Mesodermal cell (in vitro differentiated cells): ENCODE results near the gene ZBTB9. TPM values are rescaled to one million over a fixed set of nuclear protein-coding genes. Genes with fewer than 3 reads are reported as not detected.

Experiments used
- H3K27ac ChIP-seq: 2 replicates; pipeline ENCODE4 v1.7.0; 2013; ENCODE audit warnings: mild to moderate bottlenecking, low read depth, low read length, moderate library complexity; ENCODE audit not compliant: severe bottlenecking
- H3K36me3 ChIP-seq: 2 replicates; pipeline ENCODE4 v1.7.1; 2013; ENCODE audit warnings: mild to moderate bottlenecking, low read length, moderate library complexity; ENCODE audit not compliant: control insufficient read depth, insufficient read depth
- H3K4me1 ChIP-seq: one replicate; pipeline ENCODE4 v1.7.1; 2013; ENCODE audit warnings: mild to moderate bottlenecking, low read length; ENCODE audit not compliant: insufficient read depth, control insufficient read depth, poor library complexity, severe bottlenecking
- H3K4me3 ChIP-seq: 2 replicates; pipeline ENCODE4 v1.7.0; 2013; ENCODE audit warnings: low read length, control low read depth, mild to moderate bottlenecking; ENCODE audit not compliant: insufficient read depth, poor library complexity, severe bottlenecking; ENCODE audit errors: extremely low read depth
- H3K9me3 ChIP-seq: 2 replicates; pipeline ENCODE4 v1.7.1; 2013; ENCODE audit warnings: mild to moderate bottlenecking, low read length, moderate library complexity; ENCODE audit not compliant: control insufficient read depth
- WGBS, 2 experiments: methylation state at CpG; one replicate each; pipeline ENCODE4 v1.1.5; 2013; ENCODE audit warnings: missing lambda C conversion rate in 2 of 2; ENCODE audit not compliant: insufficient coverage in 2 of 2; 5-methylcytosine and 5-hydroxymethylcytosine counted together
- polyA plus RNA-seq, 2 experiments: library from polyadenylated mRNA; stranded (reverse); fragments of 50-300 nt; gene quantifications; one replicate each; pipeline ENCODE4 v1.2.3, GENCODE V29; 2013

Gene ZBTB9
- 13.0 TPM for polyA plus RNA-seq (2013, experiment 1 of 2)
- 10.3 TPM for polyA plus RNA-seq (2013, experiment 2 of 2)

DNA sequence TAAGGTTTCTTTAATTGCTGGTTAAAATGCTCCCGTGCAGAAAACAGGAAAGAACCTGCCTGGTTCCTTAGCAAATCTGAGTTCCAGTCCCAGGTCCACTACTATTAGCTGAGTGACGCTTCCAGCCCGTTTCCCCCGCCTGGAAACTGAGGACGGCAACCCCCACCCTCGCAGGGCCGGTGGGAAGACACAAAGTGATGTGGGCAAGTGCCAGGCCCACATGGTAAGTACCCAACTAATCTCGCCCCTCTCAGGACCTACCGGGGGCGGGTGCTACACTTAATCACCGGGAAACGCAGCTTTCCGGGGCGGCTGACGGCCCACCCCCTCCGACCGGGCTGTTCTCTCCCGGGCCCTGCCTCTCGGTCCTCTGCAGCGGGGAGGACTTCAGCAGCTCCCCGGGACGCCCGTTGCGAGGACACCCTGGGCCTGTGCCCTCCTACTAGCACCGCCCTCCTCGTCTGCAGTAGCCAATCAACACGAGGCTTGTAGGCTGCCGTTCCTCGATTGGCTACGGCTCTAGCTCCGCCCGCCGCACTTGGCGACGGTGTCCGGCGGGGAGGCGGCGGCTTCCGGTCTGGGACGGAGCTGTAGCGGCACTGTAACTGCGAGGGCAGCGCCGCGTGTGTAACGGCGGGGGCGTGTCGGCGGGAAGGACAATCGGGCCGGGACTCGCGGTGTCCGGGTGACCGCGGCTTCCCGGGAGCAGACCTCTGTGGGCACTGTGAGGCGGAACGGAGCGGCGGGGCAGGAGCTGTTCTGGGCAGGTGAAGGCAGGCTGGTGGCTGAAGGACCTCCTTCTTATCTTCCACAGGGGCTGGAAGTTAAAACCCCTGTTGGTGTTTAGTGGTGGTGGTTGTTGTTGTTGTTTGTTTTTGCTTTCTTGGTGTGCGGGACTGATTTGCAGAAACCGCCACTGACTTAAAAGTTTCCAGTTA lies at the start of gene ZBTB9:
TSS of gene ZBTB9 (plus strand) at position 568 of the 938 bp plus-strand sequence. CDS start 525 bp downstream, outside the sequence.
- no peaks in the 10 kb centered on the region for H3K9me3 ChIP-seq
- peak within 1 kb of the TSS; percentile 58 for H3K27ac ChIP-seq
- peak within 1 kb of the TSS; percentile 63 for H3K4me3 ChIP-seq
- H3K4me1 ChIP-seq, result peaks cover 15% of the 10 kb centered on the region
- WGBS, 2 experiments, result 0 to 1% methylated on average over 45 to 58 of the region's 65 CpGs
- H3K36me3 ChIP-seq, result peaks cover 35% of the 10 kb centered on the region

DNA sequence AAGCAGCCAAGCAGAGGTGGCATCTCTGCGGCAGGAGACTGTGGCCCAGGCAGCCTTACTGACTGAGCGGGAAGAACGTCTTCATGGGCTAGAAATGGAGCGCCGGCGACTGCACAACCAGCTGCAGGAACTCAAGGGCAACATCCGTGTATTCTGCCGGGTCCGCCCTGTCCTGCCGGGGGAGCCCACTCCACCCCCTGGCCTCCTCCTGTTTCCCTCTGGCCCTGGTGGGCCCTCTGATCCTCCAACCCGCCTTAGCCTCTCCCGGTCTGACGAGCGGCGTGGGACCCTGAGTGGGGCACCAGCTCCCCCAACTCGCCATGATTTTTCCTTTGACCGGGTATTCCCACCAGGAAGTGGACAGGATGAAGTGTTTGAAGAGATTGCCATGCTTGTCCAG lies 49.5 kb upstream of the ZBTB9 start:
- H3K4me3 ChIP-seq, result no peak overlapping the region
- H3K36me3 ChIP-seq, result peaks cover 89% of the 10 kb centered on the region
- no peak overlapping the region for H3K27ac ChIP-seq
- no peaks in the 10 kb centered on the region for H3K9me3 ChIP-seq
- peaks cover 9% of the 10 kb centered on the region for H3K4me1 ChIP-seq
- 93 to 95% methylated on average over 12 to 17 of the region's 17 CpGs for whole genome bisulfite sequencing, 2 experiments

DNA sequence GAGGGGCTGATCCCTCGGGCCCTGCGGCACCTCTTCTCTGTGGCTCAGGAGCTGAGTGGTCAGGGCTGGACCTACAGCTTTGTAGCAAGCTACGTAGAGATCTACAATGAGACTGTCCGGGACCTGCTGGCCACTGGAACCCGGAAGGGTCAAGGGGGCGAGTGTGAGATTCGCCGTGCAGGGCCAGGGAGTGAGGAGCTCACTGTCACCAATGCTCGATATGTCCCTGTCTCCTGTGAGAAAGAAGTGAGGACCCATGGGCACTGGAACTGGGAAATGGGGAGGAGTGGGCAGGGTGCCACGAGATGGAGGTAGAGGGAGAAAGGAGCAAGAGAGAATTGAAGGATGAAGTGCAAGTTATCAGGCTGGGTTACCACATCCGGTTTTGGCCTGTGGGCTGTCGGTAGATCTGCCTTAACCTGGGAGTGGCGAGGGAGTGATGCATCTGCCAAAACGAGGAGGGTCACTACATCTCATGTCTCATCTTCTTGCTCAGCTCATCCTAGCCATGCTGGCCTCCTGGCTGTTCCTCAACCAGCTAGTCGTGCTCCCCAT lies 48.9 kb upstream of the ZBTB9 start:
- peaks cover 83% of the 10 kb centered on the region for H3K36me3 ChIP-seq
- WGBS, 2 experiments, result 96 to 98% methylated on average over 15 of the region's 15 CpGs

DNA sequence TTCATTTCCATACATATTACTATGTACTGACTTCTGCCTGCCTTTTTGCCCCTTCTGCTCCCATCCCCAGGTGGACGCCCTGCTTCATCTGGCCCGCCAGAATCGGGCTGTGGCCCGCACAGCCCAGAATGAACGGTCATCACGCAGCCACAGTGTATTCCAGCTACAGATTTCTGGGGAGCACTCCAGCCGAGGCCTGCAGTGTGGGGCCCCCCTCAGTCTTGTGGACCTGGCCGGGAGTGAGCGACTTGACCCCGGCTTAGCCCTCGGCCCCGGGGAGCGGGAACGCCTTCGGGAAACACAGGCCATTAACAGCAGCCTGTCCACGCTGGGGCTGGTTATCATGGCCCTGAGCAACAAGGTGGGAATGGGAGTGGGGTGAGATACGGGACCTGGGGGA lies 48.2 kb upstream of the ZBTB9 start:
- no peak overlapping the region for H3K4me3 ChIP-seq
- H3K4me1 ChIP-seq, result peaks cover 9% of the 10 kb centered on the region
- H3K36me3 ChIP-seq, result peaks cover 76% of the 10 kb centered on the region
- WGBS, 2 experiments, result 96 to 98% methylated on average over 15 to 16 of the region's 17 CpGs
- H3K27ac ChIP-seq, result no peak overlapping the region
- H3K9me3 ChIP-seq, result no peaks in the 10 kb centered on the region

More for the DNA sequence above, 48.9 kb upstream of the ZBTB9 start:
- Histone ChIP-seq H3K9me3 (no peaks in the 10 kb centered on the region), H3K27ac (no peak overlapping the region), H3K4me3 (no peak overlapping the region), H3K4me1 (peaks cover 9% of the 10 kb centered on the region)

DNA sequence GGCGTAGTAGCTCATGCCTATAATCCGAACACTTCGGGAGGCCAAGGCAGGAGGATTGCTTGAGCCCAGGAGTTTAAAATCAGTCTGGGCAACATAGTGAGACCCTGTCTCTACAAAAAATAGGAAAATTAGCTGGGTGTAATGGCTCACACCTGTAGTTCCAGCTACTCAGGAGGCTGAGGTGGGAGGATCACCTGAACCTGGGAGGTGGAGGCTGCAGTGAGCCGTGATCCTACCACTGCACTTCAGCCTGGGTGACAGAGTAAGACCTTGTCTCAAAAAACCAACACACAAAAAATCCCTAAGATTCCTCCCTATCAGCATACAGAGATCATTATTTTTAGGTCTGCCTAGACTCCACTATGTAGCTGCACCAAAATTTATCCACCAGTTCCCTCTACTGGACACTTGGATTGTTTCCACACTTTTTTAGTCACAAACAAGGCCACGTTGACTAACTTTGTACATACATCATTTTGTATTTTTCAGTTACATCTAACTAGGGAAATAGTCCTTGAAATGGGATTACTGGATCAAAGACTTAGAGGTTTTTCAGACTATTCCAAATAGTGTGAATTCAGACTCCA lies 47.2 kb upstream of the ZBTB9 start:
- H3K36me3 ChIP-seq, result peaks cover 67% of the 10 kb centered on the region
- H3K27ac ChIP-seq, result no peak overlapping the region
- H3K9me3 ChIP-seq, result no peaks in the 10 kb centered on the region
- H3K4me3 ChIP-seq, result no peak overlapping the region
- H3K4me1 ChIP-seq, result peaks cover 12% of the 10 kb centered on the region
- 99 to 100% methylated on average over 3 to 4 of the region's 5 CpGs for WGBS, 2 experiments

DNA sequence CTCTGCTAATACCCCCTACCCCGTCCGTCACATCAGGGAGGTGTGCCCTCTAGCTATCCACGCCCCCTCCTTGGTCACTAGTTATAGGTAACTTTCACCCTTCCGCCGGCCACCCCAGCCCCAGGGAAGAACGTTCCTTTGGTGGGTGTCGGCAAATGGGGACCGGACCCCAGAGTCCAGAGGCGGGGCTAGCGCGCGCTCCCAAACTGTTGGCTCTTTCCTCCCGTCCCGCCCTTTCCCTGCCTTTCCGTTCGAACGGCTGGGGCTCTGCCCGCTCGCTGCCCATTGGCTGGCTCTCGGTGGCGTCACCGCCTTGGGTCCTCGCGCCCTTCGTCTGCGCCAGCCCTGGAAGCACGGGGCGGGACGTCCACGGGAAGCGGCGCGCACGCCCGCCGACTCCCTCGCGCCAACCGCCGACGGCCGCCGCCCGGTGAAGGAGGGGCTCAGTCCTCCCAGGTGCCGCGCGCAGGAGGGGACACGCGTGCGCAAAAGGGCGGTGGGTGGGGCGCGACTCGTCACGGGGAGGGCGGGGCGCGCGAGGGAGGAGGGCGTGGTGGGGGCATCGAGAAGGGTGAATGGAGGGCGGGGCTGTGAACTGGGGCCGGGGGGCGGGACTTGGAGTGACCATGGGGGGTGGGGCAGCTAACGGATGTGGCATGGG lies 44.2 kb upstream of the ZBTB9 start:
- Histone ChIP-seq H3K4me1 (peaks cover 14% of the 10 kb centered on the region), H3K27ac (peak overlapping the region; percentile 88), H3K4me3 (peak overlapping the region; percentile 81), H3K36me3 (peaks cover 68% of the 10 kb centered on the region), H3K9me3 (no peaks in the 10 kb centered on the region)
- WGBS, 2 experiments, result 0 to 1% methylated on average over 21 of the region's 65 CpGs

- no peaks in the 10 kb centered on the region for H3K9me3 ChIP-seq
- H3K4me3 ChIP-seq, result peak within 1 kb of the TSS; percentile 81
- H3K4me1 ChIP-seq, result peaks cover 22% of the 10 kb centered on the region
- 1% methylated on average over 40 to 46 of the region's 67 CpGs for WGBS, 2 experiments
- peaks cover 68% of the 10 kb centered on the region for H3K36me3 ChIP-seq
- peak within 1 kb of the TSS; percentile 88 for H3K27ac ChIP-seq
Measured at GRCh38 chr6:33410711-33411631, 43.4 kb upstream of the ZBTB9 start, which contains the start of gene PHF1. Gene PHF1 (plus strand): TSS chr6:33411014. CDS start chr6:33412264, 1,250 bp downstream.

- peaks cover 29% of the 10 kb centered on the region for H3K4me1 ChIP-seq
- H3K36me3 ChIP-seq, result peaks cover 68% of the 10 kb centered on the region
- 28 to 52% methylated on average over 3 to 5 of the region's 6 CpGs for WGBS, 2 experiments
- peak overlapping the region; percentile 81 for H3K4me3 ChIP-seq
- peak overlapping the region; percentile 69 for H3K27ac ChIP-seq
- no peaks in the 10 kb centered on the region for H3K9me3 ChIP-seq
Measured at GRCh38 chr6:33411632-33412005, 42.8 kb upstream of the ZBTB9 start.

- no peak overlapping the region for H3K27ac ChIP-seq
- peaks cover 65% of the 10 kb centered on the region for H3K36me3 ChIP-seq
- 93 to 96% methylated on average over 3 to 4 of the region's 10 CpGs for WGBS, 2 experiments
Measured at GRCh38 chr6:33412140-33413009, 42.0 kb upstream of the ZBTB9 start.

More at GRCh38 chr6:33412140-33413009, 42.0 kb upstream of the ZBTB9 start:
- Histone ChIP-seq H3K4me3 (peak overlapping the region; percentile 81), H3K9me3 (no peaks in the 10 kb centered on the region), H3K4me1 (peaks cover 32% of the 10 kb centered on the region)
